HG02840 (cell line): ENCODE results near the gene HPCAL4.

Experiments used
- ATAC-seq: cut with Tn5 transposase; IDR thresholded peaks from one replicate; pipeline ENCODE4 v1.9.1; 2021; ENCODE audit warnings: mild to moderate bottlenecking, moderate library complexity, moderate number of reproducible peaks; ENCODE audit not compliant: unreplicated experiment, low FRiP score

The HPCAL4 gene

GRCh38 chr1:39631361-39632322, 59.6 kb downstream of the HPCAL4 start:
- ATAC-seq, result no peak

GRCh38 chr1:39628807-39629350, 62.4 kb downstream of the HPCAL4 start:
- ATAC-seq, result no peak
